ENCODE measurements around the gene GPRC5C.

The GPRC5C gene

GRCh38 chr17:74431568-74432423, at the start of gene GPRC5C:
GPRC5C (plus strand) TSS chr17:74432088; CDS start chr17:74439777, 7,689 bp downstream.
- Histone ChIP-seq H3K27me3 (ENCODE audit: insufficient read depth, low read length) (peaks cover 41% of the 10 kb centered on the region), H3K4me3 (ENCODE audit: low read depth, low read length) (peak within 1 kb of the TSS; percentile 52), H2AFZ (ENCODE audit: low read length, unreplicated experiment) (no peak within 1 kb of the TSS), H3K36me3 (ENCODE audit: insufficient read depth, low read length) (no peaks in the 10 kb centered on the region), H3K4me1 (ENCODE audit: control insufficient read depth, insufficient read depth, low read length, unreplicated experiment) (peaks cover 4% of the 10 kb centered on the region), H3K27ac (ENCODE audit: low read depth, low read length) (no peak within 1 kb of the TSS), H3K79me2 (ENCODE audit: control insufficient read depth, insufficient read depth, low read length, unreplicated experiment) (no peaks in the 10 kb centered on the region)

- no peaks in the 10 kb centered on the region for H3K36me3 ChIP-seq (ENCODE audit: insufficient read depth, low read length)
- no peak overlapping the region for H3K4me3 ChIP-seq (ENCODE audit: low read depth, low read length)
- no peaks in the 10 kb centered on the region for H3K4me1 ChIP-seq (ENCODE audit: control insufficient read depth, insufficient read depth, low read length, unreplicated experiment)
- H3K79me2 ChIP-seq (ENCODE audit: control insufficient read depth, insufficient read depth, low read length, unreplicated experiment), result no peaks in the 10 kb centered on the region
- no peak overlapping the region for H3K27ac ChIP-seq (ENCODE audit: low read depth, low read length)
- no peaks in the 10 kb centered on the region for H3K27me3 ChIP-seq (ENCODE audit: insufficient read depth, low read length)
- H2AFZ ChIP-seq (ENCODE audit: low read length, unreplicated experiment), result no peak overlapping the region
These were observed 48.7 kb upstream of the GPRC5C start for GRCh38 chr17:74383141-74383540.

GRCh38 chr17:74385201-74385600, 46.7 kb upstream of the GPRC5C start:
- Histone ChIP-seq H3K4me1 (ENCODE audit: control insufficient read depth, insufficient read depth, low read length, unreplicated experiment) (no peaks in the 10 kb centered on the region), H3K27me3 (ENCODE audit: insufficient read depth, low read length) (no peaks in the 10 kb centered on the region), H2AFZ (ENCODE audit: low read length, unreplicated experiment) (no peak overlapping the region), H3K4me3 (ENCODE audit: low read depth, low read length) (no peak overlapping the region), H3K27ac (ENCODE audit: low read depth, low read length) (no peak overlapping the region), H3K79me2 (ENCODE audit: control insufficient read depth, insufficient read depth, low read length, unreplicated experiment) (no peaks in the 10 kb centered on the region), H3K36me3 (ENCODE audit: insufficient read depth, low read length) (no peaks in the 10 kb centered on the region)

GRCh38 chr17:74386386-74386785, 45.5 kb upstream of the GPRC5C start:
- Histone ChIP-seq H3K36me3 (ENCODE audit: insufficient read depth, low read length) (no peaks in the 10 kb centered on the region), H3K79me2 (ENCODE audit: control insufficient read depth, insufficient read depth, low read length, unreplicated experiment) (no peaks in the 10 kb centered on the region), H3K27ac (ENCODE audit: low read depth, low read length) (no peak overlapping the region), H3K4me1 (ENCODE audit: control insufficient read depth, insufficient read depth, low read length, unreplicated experiment) (no peaks in the 10 kb centered on the region), H2AFZ (ENCODE audit: low read length, unreplicated experiment) (no peak overlapping the region), H3K27me3 (ENCODE audit: insufficient read depth, low read length) (no peaks in the 10 kb centered on the region), H3K4me3 (ENCODE audit: low read depth, low read length) (no peak overlapping the region)

DNA sequence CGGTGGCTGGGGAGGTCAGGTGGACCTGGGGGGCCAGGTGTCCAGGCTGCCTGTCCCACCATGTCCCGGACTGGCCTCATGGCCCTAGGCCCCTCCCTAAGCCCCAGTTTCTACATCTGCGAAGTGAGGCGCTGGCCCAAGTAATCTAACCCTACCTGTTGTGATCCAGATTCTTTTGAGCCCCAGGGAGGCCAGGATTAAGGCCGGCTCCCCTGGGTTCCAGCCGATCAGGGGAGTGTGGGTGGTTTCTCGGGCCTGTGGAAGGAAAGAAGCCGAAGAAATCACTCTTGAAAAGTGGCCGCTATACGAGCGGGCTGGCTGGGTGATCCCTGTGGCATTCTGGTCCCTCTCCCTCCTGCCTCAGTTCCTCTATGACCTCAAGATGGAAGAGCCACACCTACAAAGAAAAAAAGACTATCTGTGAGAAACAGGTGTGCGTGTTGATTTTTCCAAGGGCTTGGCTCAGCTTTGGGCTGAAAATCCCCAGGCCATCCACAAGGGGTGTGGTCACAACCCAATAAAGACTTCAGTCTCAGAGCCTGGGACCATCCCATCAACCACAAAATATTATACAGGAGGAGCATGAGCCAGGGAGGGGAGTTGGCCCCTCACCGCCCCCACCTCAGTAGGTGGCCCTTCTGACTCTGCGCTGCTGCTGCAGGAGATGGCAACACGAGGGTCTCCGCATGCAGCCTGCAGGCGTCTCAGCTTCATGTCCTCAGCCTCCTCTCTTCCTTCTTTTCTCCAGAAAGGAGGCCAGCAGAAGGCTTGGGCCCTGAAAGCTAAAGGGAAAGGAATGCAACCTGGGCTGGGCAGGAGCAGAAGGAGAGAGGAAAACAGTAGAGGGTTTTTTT, 44.3 kb upstream of the GPRC5C start:
- H3K4me3 ChIP-seq (ENCODE audit: low read depth, low read length), result no peak overlapping the region
- H3K27ac ChIP-seq (ENCODE audit: low read depth, low read length), result no peak overlapping the region
- no peaks in the 10 kb centered on the region for H3K79me2 ChIP-seq (ENCODE audit: control insufficient read depth, insufficient read depth, low read length, unreplicated experiment)
- no peaks in the 10 kb centered on the region for H3K4me1 ChIP-seq (ENCODE audit: control insufficient read depth, insufficient read depth, low read length, unreplicated experiment)
- H3K27me3 ChIP-seq (ENCODE audit: insufficient read depth, low read length), result no peaks in the 10 kb centered on the region
- H3K36me3 ChIP-seq (ENCODE audit: insufficient read depth, low read length), result no peaks in the 10 kb centered on the region
- no peak overlapping the region for H2AFZ ChIP-seq (ENCODE audit: low read length, unreplicated experiment)

DNA sequence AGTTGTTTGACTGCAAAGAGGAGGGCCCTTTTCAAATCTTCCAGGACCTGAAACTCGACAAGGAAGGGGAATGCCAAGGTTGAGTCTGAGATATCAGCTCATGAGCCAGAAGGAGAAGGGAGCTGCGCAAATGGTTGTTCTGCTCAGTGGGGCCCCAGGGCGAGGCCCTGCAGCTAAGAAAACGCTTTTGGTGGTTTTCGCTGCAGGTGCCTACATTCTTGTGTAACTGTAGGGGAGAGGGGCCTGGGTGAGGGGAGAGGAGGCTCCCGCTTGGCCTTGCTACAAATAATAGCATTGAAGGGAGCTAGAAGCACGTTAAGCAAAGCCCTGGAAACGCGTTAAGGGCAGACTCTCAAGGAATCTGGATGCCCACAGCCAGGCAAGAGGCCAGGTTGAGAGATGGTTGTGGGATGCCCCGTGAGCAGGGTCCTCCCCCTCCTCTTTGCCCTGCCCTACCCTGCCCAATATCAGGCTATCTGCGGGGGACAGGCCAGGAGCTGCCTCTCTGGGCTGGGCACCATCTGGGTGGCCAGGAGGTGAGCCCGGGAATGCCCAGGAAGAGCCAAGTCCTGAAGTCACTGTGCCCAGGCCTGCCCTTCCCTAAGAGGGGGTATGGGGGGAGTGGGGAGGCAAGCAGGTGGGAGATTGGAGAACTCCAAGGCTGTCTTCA, 42.7 kb upstream of the GPRC5C start:
- no peaks in the 10 kb centered on the region for H3K4me1 ChIP-seq (ENCODE audit: control insufficient read depth, insufficient read depth, low read length, unreplicated experiment)
- H3K27me3 ChIP-seq (ENCODE audit: insufficient read depth, low read length), result no peaks in the 10 kb centered on the region
- no peak overlapping the region for H3K27ac ChIP-seq (ENCODE audit: low read depth, low read length)
- no peak overlapping the region for H3K4me3 ChIP-seq (ENCODE audit: low read depth, low read length)
- no peak overlapping the region for H2AFZ ChIP-seq (ENCODE audit: low read length, unreplicated experiment)
- H3K79me2 ChIP-seq (ENCODE audit: control insufficient read depth, insufficient read depth, low read length, unreplicated experiment), result no peaks in the 10 kb centered on the region
- no peaks in the 10 kb centered on the region for H3K36me3 ChIP-seq (ENCODE audit: insufficient read depth, low read length)

DNA sequence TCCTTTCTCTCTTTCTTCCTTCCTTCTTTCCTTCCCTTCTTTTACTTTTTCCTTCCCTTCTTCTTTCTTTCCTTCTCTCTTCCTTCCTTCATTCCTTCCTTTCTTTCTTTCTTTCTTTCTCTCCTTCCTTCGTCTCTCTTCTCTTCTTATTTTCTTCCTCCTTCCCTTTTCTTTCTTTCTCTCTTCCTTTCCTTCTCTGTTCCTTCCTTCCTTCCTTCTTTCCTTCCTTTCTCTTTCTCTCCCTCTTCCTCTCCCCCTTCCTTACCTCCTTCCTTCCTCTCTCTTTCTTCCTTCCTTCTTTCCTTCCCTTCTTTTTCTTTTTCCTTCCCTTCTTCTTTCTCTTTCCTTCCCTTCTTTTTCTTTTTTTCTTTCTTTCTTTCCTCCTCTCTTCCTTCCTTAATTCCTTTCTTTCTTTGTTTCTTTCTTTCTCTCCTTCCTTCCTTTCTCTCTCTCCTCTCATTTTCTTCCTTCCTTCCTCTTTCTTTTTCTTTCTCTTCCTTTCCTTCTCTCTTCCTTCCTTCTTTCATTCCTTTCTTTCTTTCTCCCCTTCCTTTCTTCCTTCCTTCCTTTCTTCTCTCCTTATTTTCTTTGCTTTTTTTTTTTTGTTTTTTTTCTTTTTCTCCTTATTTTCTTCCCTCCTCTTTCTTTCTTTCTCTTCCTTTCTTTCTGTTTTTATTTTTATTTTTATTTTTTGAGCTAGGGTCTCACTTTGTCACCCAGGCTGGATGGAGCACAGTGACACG, 41.8 kb upstream of the GPRC5C start:
- no peaks in the 10 kb centered on the region for H3K4me1 ChIP-seq (ENCODE audit: control insufficient read depth, insufficient read depth, low read length, unreplicated experiment)
- H3K4me3 ChIP-seq (ENCODE audit: low read depth, low read length), result no peak overlapping the region
- H3K79me2 ChIP-seq (ENCODE audit: control insufficient read depth, insufficient read depth, low read length, unreplicated experiment), result no peaks in the 10 kb centered on the region
- H3K27ac ChIP-seq (ENCODE audit: low read depth, low read length), result no peak overlapping the region
- no peaks in the 10 kb centered on the region for H3K36me3 ChIP-seq (ENCODE audit: insufficient read depth, low read length)
- H3K27me3 ChIP-seq (ENCODE audit: insufficient read depth, low read length), result no peaks in the 10 kb centered on the region
- H2AFZ ChIP-seq (ENCODE audit: low read length, unreplicated experiment), result no peak overlapping the region

- H3K27ac ChIP-seq (ENCODE audit: low read depth, low read length), result no peak overlapping the region
- no peaks in the 10 kb centered on the region for H3K4me1 ChIP-seq (ENCODE audit: control insufficient read depth, insufficient read depth, low read length, unreplicated experiment)
- no peak overlapping the region for H3K4me3 ChIP-seq (ENCODE audit: low read depth, low read length)
- H2AFZ ChIP-seq (ENCODE audit: low read length, unreplicated experiment), result no peak overlapping the region
- no peaks in the 10 kb centered on the region for H3K36me3 ChIP-seq (ENCODE audit: insufficient read depth, low read length)
- 0 out of 2 replicates have a peak, but pooled peaks cover 2% of the 10 kb centered on the region for H3K27me3 ChIP-seq (ENCODE audit: insufficient read depth, low read length)
- H3K79me2 ChIP-seq (ENCODE audit: control insufficient read depth, insufficient read depth, low read length, unreplicated experiment), result no peaks in the 10 kb centered on the region
These were observed 40.9 kb upstream of the GPRC5C start for GRCh38 chr17:74390680-74391653.

DNA sequence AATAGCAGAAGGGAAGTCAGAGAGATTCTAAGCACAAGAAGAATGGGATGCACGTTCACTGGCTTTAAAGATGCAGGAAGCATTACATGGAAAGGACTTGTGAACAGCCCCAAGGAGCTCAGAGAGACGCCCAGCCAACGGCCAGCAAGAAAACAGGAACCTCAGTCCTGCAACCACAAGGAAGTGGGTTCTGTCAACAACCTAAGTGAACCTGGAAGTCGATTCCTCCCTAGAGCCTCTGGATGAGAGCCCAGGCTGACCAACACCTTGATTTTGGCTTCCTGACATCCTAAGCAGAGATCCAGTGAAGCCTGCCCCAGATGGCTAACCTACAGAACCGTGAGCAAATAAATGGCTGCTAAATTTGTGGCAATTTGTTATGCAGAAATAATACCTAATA, 40.1 kb upstream of the GPRC5C start:
- H3K27ac ChIP-seq (ENCODE audit: low read depth, low read length), result no peak overlapping the region
- no peaks in the 10 kb centered on the region for H3K79me2 ChIP-seq (ENCODE audit: control insufficient read depth, insufficient read depth, low read length, unreplicated experiment)
- no peaks in the 10 kb centered on the region for H3K4me1 ChIP-seq (ENCODE audit: control insufficient read depth, insufficient read depth, low read length, unreplicated experiment)
- no peaks in the 10 kb centered on the region for H3K36me3 ChIP-seq (ENCODE audit: insufficient read depth, low read length)
- H3K4me3 ChIP-seq (ENCODE audit: low read depth, low read length), result no peak overlapping the region
- H2AFZ ChIP-seq (ENCODE audit: low read length, unreplicated experiment), result no peak overlapping the region
- 0 out of 2 replicates have a peak, but pooled peaks cover 2% of the 10 kb centered on the region for H3K27me3 ChIP-seq (ENCODE audit: insufficient read depth, low read length)
